PC-3 (cell line): ENCODE results near the gene INSL4. TPM values are rescaled to one million over a fixed set of nuclear protein-coding genes. Genes with fewer than 3 reads are reported as not detected.

Source experiments
- ATAC-seq: fragments of 200-7000 bp; cut with Tn5 transposase; 2 replicates; pipeline ENCODE4 v1.9.1; 2020; ENCODE audit warnings: mild to moderate bottlenecking, moderate library complexity
- BruUV-seq: library from RNA; stranded (reverse); fragments of 400-500 nt; replicated peaks from 2 replicates; lab custom pipeline; 2021; lab: Mats Ljungman, UMichigan
- CTCF ChIA-PET: fragments of 300-600 bp; sonication (Branson Sonifier 250); formaldehyde crosslinking; loops from one replicate; lab custom pipeline; 2022; ENCODE audit warnings: antibody characterized with exemption; lab: Charles Lee
- POLR2A ChIA-PET: fragments of 300-600 bp; sonication (Branson Sonifier 250); formaldehyde crosslinking; loops from one replicate; lab custom pipeline; 2022; ENCODE audit warnings: antibody characterized with exemption; ENCODE audit not compliant: unreplicated experiment; lab: Charles Lee
- DNase-seq: peaks from one replicate; pipeline ENCODE4 v3.0.0-alpha.2; 2015
- H2AFZ ChIP-seq: fragments of 300-600 bp; sonication (generic); 2 replicates; pipeline ENCODE4 v1.6.0; 2016; ENCODE audit warnings: antibody characterized with exemption, low read length
- H3F3A ChIP-seq: fragments of 300-600 bp; sonication (generic); one replicate; pipeline ENCODE4 v1.6.0; 2017; ENCODE audit warnings: antibody characterized with exemption, low read length, control low read depth, mild to moderate bottlenecking; ENCODE audit not compliant: unreplicated experiment
- H3K27ac ChIP-seq: fragments of 300-600 bp; sonication (generic); 2 replicates; pipeline ENCODE4 v1.5.1; 2016; ENCODE audit warnings: mild to moderate bottlenecking, low read length
- H3K27me3 ChIP-seq: fragments of 300-600 bp; sonication (generic); 2 replicates; pipeline ENCODE4 v1.6.1; 2016; ENCODE audit warnings: low read length, mixed read lengths
- H3K36me3 ChIP-seq: fragments of 300-600 bp; sonication (generic); 2 replicates; pipeline ENCODE4 v1.6.1; 2016; ENCODE audit warnings: low read depth, mixed run types, low read length, mixed read lengths
- H3K4me1 ChIP-seq: fragments of 300-600 bp; sonication (generic); 2 replicates; pipeline ENCODE4 v1.5.1; 2016; ENCODE audit warnings: low read length; ENCODE audit not compliant: insufficient read depth
- H3K4me2 ChIP-seq: fragments of 300-600 bp; sonication (generic); 2 replicates; pipeline ENCODE4 v1.6.0; 2016; ENCODE audit warnings: low read length
- H3K4me3 ChIP-seq: fragments of 300-600 bp; sonication (generic); 2 replicates; pipeline ENCODE4 v1.5.1; 2016; ENCODE audit warnings: mild to moderate bottlenecking, low read length, mixed read lengths
- H3K79me2 ChIP-seq: fragments of 300-600 bp; sonication (generic); 2 replicates; pipeline ENCODE4 v1.6.1; 2017; ENCODE audit warnings: low read length, mixed read lengths
- H3K9ac ChIP-seq: fragments of 300-600 bp; sonication (generic); 2 replicates; pipeline ENCODE4 v1.6.0; 2016; ENCODE audit warnings: mild to moderate bottlenecking, low read length
- H3K9me2 ChIP-seq: fragments of 300-600 bp; sonication (generic); replicated peaks from 2 replicates; pipeline ENCODE4 v1.6.1; 2016; ENCODE audit warnings: mixed run types, low read length, mixed read lengths
- H3K9me3 ChIP-seq: fragments of 300-600 bp; sonication (generic); 2 replicates; pipeline ENCODE4 v1.6.1; 2016; ENCODE audit warnings: low read length, mixed read lengths
- H4K20me1 ChIP-seq: fragments of 300-600 bp; sonication (generic); 2 replicates; pipeline ENCODE4 v1.6.1; 2016; ENCODE audit warnings: low read length, mixed read lengths
- CTCF ChIP-seq: fragments of 300-600 bp; sonication (generic); conservative IDR thresholded peaks from 2 replicates; pipeline ENCODE4 v1.5.1; 2017; ENCODE audit warnings: antibody characterized with exemption, low read depth, mild to moderate bottlenecking, low read length
- EZH2 ChIP-seq: fragments of 300-600 bp; sonication (generic); IDR thresholded peaks from one replicate; pipeline ENCODE4 v1.6.1; 2017; ENCODE audit warnings: antibody characterized with exemption, mild to moderate bottlenecking, low read length; ENCODE audit not compliant: unreplicated experiment
- EZH2phosphoT487 ChIP-seq: fragments of 300-600 bp; sonication (generic); IDR thresholded peaks from 2 replicates; pipeline ENCODE4 v1.6.1; 2018; ENCODE audit warnings: mild to moderate bottlenecking, antibody characterized with exemption, low read length, borderline replicate concordance
- intact Hi-C: fragments of 100-400 bp; cut with micrococcal nuclease; formaldehyde crosslinking; loops from 2 replicates; pipeline ENCODE4 v1.9.0; 2023
- total RNA-seq: library from RNA; depleted of rRNA; stranded (reverse); fragments of >200 nt; gene quantifications from 2 replicates; pipeline ENCODE4 v1.2.3, GENCODE V29; 2014

The INSL4 gene
- total RNA-seq, 1 experiment from 2014 or later: not detected

DNA sequence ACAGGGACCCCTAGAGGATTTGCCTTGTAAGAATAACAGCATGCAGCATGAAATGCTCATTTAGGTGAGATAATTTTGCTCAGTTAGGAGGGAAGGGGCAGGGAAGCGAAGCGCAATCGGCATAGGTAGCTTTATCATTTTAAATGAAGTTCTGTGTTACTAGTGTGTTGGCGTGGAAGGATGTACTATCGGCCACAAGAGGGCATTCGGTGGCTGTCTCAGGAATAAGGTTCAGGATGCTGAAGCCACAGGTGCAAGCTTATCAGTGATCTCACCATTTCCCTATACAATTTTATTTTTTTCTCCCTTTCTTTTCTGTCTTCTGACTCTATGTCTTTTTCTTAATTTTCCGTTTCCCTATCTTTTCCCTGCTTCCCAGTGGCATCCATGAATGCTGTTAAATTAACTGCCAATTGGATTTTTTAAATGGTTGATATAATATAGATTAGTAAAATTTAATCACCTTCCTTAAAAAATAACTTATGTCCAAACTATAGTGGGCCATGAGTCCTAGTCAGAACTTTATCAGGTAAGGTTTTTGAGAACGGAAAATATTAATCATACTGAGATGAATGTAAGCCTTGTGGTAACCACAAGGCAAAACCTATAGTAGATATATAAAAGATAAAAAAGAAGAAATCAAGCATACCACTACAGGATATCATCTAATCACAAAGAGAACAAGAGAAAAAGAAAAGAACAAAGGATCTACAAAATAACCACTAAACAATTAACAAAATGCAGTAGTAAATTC lies 44.6 kb upstream of the INSL4 start:
- Histone ChIP-seq H3K4me3 (no peak overlapping the region), H3K9ac (no peak overlapping the region), H3K4me1 (no peaks in the 10 kb centered on the region), H2AFZ (no peak overlapping the region; the same call in 1 of the 2 replicates), H4K20me1 (no peaks in the 10 kb centered on the region), H3K79me2 (no peaks in the 10 kb centered on the region), H3K4me2 (peak overlapping the region; percentile 43), H3K27me3 (no peaks in the 10 kb centered on the region), H3K27ac (no peak overlapping the region), H3K9me3 (no peaks in the 10 kb centered on the region), H3K9me2 (no peaks in the 10 kb centered on the region), H3K36me3 (no peaks in the 10 kb centered on the region), H3F3A (no peaks in the 10 kb centered on the region)
- intact Hi-C loops: loop anchor here (1.0 to 5.0 kb wide), 4 partner anchors 76 to 404 kb away; no protein-coding TSS in a partner anchor
- POLR2A ChIA-PET: no interaction called here
- TF ChIP-seq EZH2 (no peak), EZH2phosphoT487 (no peak), CTCF (peak; percentile 76)
- CTCF ChIA-PET: interaction anchor here (0.5 to 1.1 kb wide), 9 partner anchors 77 to 426 kb away, joined by 3 to 9 read pairs (median 4); partner anchors contain the start of gene PLGRKT
- no TSS peak for BruUV-seq
- ATAC-seq (peak; percentile 83), DNase-seq (peak; percentile 71)

GRCh38 chr9:5188060-5188984 lies 42.9 kb upstream of the INSL4 start:
- Histone ChIP-seq H4K20me1 (no peaks in the 10 kb centered on the region), H3K9me3 (no peaks in the 10 kb centered on the region), H3K27me3 (no peaks in the 10 kb centered on the region), H3K4me1 (no peaks in the 10 kb centered on the region), H3K9me2 (no peaks in the 10 kb centered on the region), H3K36me3 (no peaks in the 10 kb centered on the region), H3K4me3 (no peak overlapping the region), H3K4me2 (no peak overlapping the region), H3K9ac (no peak overlapping the region), H3K27ac (no peak overlapping the region), H3F3A (no peaks in the 10 kb centered on the region), H2AFZ (no peak overlapping the region), H3K79me2 (no peaks in the 10 kb centered on the region)
- ChIA-PET CTCF (no interaction called here), POLR2A (no interaction called here)
- DNase-seq (no peak), ATAC-seq (no peak)
- no TSS peak for BruUV-seq
- no peak for TF ChIP-seq EZH2phosphoT487
- TF ChIP-seq CTCF: no peak
- no peak for TF ChIP-seq EZH2
- intact Hi-C loops: loop anchor here (5.0 kb wide), 1 partner anchor 74 kb away; no protein-coding TSS in a partner anchor
